ENCODE data around the gene PAF1.
A peak's percentile ranks its signal among the peaks of the same experiment; 100 is the strongest.
"Not testable (repeated sequence)": the region's sequence is repeated elsewhere in the genome, so short reads cannot be mapped to it uniquely, and the experiment has no call there.

Gene PAF1

DNA sequence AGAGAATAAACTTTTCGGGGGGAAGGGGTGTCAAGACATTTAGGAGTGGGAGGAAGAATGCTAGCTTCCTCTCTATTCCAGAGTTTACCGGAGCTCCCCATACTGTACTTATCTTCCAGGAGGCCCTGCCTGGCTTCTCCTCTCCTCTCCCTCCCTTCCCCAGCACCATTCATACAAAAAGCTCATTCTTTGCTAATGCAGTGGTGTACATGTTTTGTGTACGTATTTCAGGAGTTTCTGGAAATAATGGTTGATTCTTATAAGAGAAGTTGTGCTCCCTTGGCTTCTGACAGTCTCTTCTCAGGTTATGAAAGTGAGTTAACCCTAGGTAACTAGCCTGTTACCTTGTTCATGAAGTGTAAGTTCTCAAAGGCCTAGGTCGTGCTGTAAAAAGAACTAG is 41.6 kb downstream of the PAF1 start:
- H3K4me3 ChIP-seq: no peak overlapping the region
- no peak overlapping the region for H3K9ac ChIP-seq (ENCODE audit: insufficient read length)
- no peak for DNase-seq (ENCODE audit: low read depth, low spot score)
- H3K9me3 ChIP-seq (ENCODE audit: low read depth, low read length): no peaks in the 10 kb centered on the region
- TF ChIP-seq POLR2AphosphoS5 (IDR thresholded peaks at IDR 0.05; ENCODE audit: borderline replicate concordance, low read depth, low read length): no peak
- no peak for TF ChIP-seq EZH2 (IDR thresholded peaks at IDR 0.05)
- no peak for TF ChIP-seq FOXP2 (optimal IDR thresholded peaks at IDR 0.05; ENCODE audit: control extremely low read depth, extremely low read length, insufficient read depth)
- no peak overlapping the region for H3K27ac ChIP-seq
- peaks cover 52% of the 10 kb centered on the region for H3K36me3 ChIP-seq (ENCODE audit: insufficient read depth, low read length)

GRCh38 chr19:39347332-39348164 is 43.4 kb downstream of the PAF1 start:
- H3K27ac ChIP-seq: peak overlapping the region; percentile 4; the same call in 1 of the 2 replicates
- TF ChIP-seq FOXP2 (optimal IDR thresholded peaks at IDR 0.05; ENCODE audit: control extremely low read depth, extremely low read length, insufficient read depth): no peak
- TF ChIP-seq POLR2AphosphoS5 (IDR thresholded peaks at IDR 0.05; ENCODE audit: borderline replicate concordance, low read depth, low read length): no peak
- TF ChIP-seq EZH2 (IDR thresholded peaks at IDR 0.05): no peak
- no peak overlapping the region for H3K4me3 ChIP-seq
- H3K9me3 ChIP-seq (ENCODE audit: low read depth, low read length): no peaks in the 10 kb centered on the region
- peaks cover 46% of the 10 kb centered on the region for H3K36me3 ChIP-seq (ENCODE audit: insufficient read depth, low read length)
- peak overlapping the region; percentile 24 for H3K9ac ChIP-seq (ENCODE audit: insufficient read length)
- DNase-seq (ENCODE audit: low read depth, low spot score): no peak

- DNase-seq (ENCODE audit: low read depth, low spot score): no peak
- H3K27ac ChIP-seq: no peak overlapping the region
- no peak overlapping the region for H3K4me3 ChIP-seq
- TF ChIP-seq FOXP2 (optimal IDR thresholded peaks at IDR 0.05; ENCODE audit: control extremely low read depth, extremely low read length, insufficient read depth): no peak
- TF ChIP-seq EZH2 (IDR thresholded peaks at IDR 0.05): no peak
- no peak for TF ChIP-seq POLR2AphosphoS5 (IDR thresholded peaks at IDR 0.05; ENCODE audit: borderline replicate concordance, low read depth, low read length)
- H3K9ac ChIP-seq (ENCODE audit: insufficient read length): no peak overlapping the region
- peaks cover 38% of the 10 kb centered on the region for H3K36me3 ChIP-seq (ENCODE audit: insufficient read depth, low read length)
- H3K9me3 ChIP-seq (ENCODE audit: low read depth, low read length): no peaks in the 10 kb centered on the region
Observed at GRCh38 chr19:39345956-39346355, 45.0 kb downstream of the PAF1 start.

DNA sequence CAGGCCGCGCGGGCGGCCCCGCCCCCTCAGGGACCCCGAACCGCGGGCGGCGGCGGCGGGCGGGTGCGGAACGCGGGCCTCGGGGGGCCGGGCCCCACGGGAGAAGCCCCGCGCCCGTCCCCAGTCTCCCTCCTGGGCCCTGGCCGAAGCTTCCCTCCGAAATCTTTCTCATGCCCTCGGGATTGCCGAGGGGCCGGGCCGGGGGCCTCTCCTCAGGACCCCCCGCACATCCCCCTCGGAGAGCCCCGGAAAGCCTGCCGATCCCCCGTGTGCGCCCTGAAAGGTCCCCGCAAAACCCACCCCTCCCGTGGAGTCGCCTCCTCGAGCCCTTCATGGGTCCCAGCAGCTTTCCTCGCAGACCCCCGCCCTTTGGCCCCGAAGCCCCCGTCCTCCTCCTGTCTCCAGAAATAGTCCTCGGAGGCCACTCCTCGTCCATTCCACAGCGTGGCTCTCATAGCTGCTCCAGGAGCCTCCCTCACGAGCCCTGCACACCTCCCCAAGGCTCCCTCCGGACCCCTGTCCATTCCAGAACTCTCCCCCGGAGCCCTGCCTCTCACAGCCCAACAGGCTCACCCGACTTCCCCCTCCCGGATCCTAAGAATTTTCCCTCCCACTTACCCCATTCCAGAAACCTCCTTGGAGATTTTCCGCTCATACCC is 48.1 kb downstream of the PAF1 start:
- H3K9me3 ChIP-seq (ENCODE audit: low read depth, low read length): no peaks in the 10 kb centered on the region
- H3K9ac ChIP-seq (ENCODE audit: insufficient read length): peak overlapping the region; percentile 94
- 0 out of 2 replicates have a peak overlapping the region, but pooled peaks have one; percentile 13 for H3K27ac ChIP-seq
- TF ChIP-seq FOXP2 (optimal IDR thresholded peaks at IDR 0.05; ENCODE audit: control extremely low read depth, extremely low read length, insufficient read depth): no peak
- TF ChIP-seq EZH2 (IDR thresholded peaks at IDR 0.05): no peak
- no peak for TF ChIP-seq POLR2AphosphoS5 (IDR thresholded peaks at IDR 0.05; ENCODE audit: borderline replicate concordance, low read depth, low read length)
- DNase-seq (ENCODE audit: low read depth, low spot score): no peak
- H3K36me3 ChIP-seq (ENCODE audit: insufficient read depth, low read length): peaks cover 16% of the 10 kb centered on the region
- H3K4me3 ChIP-seq: peak overlapping the region; percentile 90

GRCh38 chr19:39341719-39342604 is 48.9 kb downstream of the PAF1 start, which contains the start of gene SAMD4B:
Gene SAMD4B (plus strand): TSS chr19:39342421. CDS start chr19:39356894, 14,473 bp downstream.
- Histone ChIP-seq H3K36me3 (ENCODE audit: insufficient read depth, low read length) (peaks cover 15% of the 10 kb centered on the region), H3K4me3 (peak within 1 kb of the TSS; percentile 100), H3K27ac (peak within 1 kb of the TSS; percentile 75), H3K9me3 (ENCODE audit: low read depth, low read length) (no peaks in the 10 kb centered on the region), H3K9ac (ENCODE audit: insufficient read length) (peak within 1 kb of the TSS; percentile 94)
- peak; percentile 65 for DNase-seq (ENCODE audit: low read depth, low spot score)
- TF ChIP-seq POLR2AphosphoS5 (IDR thresholded peaks at IDR 0.05; ENCODE audit: borderline replicate concordance, low read depth, low read length): peak; percentile 98
- TF ChIP-seq EZH2 (IDR thresholded peaks at IDR 0.05): no peak
- TF ChIP-seq FOXP2 (optimal IDR thresholded peaks at IDR 0.05; ENCODE audit: control extremely low read depth, extremely low read length, insufficient read depth): no peak

- H3K36me3 ChIP-seq (ENCODE audit: insufficient read depth, low read length): peaks cover 7% of the 10 kb centered on the region
- peak overlapping the region; percentile 100 for H3K4me3 ChIP-seq
- H3K9ac ChIP-seq (ENCODE audit: insufficient read length): peak overlapping the region; percentile 87
- DNase-seq (ENCODE audit: low read depth, low spot score): no peak
- TF ChIP-seq EZH2 (IDR thresholded peaks at IDR 0.05) (no peak), POLR2AphosphoS5 (IDR thresholded peaks at IDR 0.05; ENCODE audit: borderline replicate concordance, low read depth, low read length) (no peak), FOXP2 (optimal IDR thresholded peaks at IDR 0.05; ENCODE audit: control extremely low read depth, extremely low read length, insufficient read depth) (no peak)
- H3K27ac ChIP-seq: peak overlapping the region; percentile 75
- no peaks in the 10 kb centered on the region for H3K9me3 ChIP-seq (ENCODE audit: low read depth, low read length)
Observed at GRCh38 chr19:39341129-39341718, 49.7 kb downstream of the PAF1 start.

- not testable (repeated sequence) for H3K9ac ChIP-seq (ENCODE audit: insufficient read length); H3K27ac ChIP-seq; H3K36me3 ChIP-seq (ENCODE audit: insufficient read depth, low read length); H3K4me3 ChIP-seq; DNase-seq (ENCODE audit: low read depth, low spot score); H3K9me3 ChIP-seq (ENCODE audit: low read depth, low read length)
Observed at GRCh38 chr19:39340156-39340555, 50.8 kb downstream of the PAF1 start.

Measured in SK-N-MC (cell line).